Hindlimb muscle (tissue), 1 donor: Measurements from ENCODE around the gene PTH2. TPM values are rescaled to one million over a fixed set of nuclear protein-coding genes. Genes with fewer than 3 reads are reported as not detected.
"Not testable (repeated sequence)": the region's sequence is repeated elsewhere in the genome, so short reads cannot be mapped to it uniquely, and the experiment has no call there.

Source experiments
- DNase-seq: peaks from one replicate; pipeline ENCODE4 v3.0.0-alpha.2; 2013
- polyA plus RNA-seq: library from polyadenylated mRNA; unstranded; fragments of 120-200 nt; gene quantifications from one replicate; pipeline ENCODE4 v1.2.1, GENCODE V29; 2013; ENCODE audit not compliant: insufficient read length

Gene PTH2
- polyA plus RNA-seq, 1 donor = not detected

DNA sequence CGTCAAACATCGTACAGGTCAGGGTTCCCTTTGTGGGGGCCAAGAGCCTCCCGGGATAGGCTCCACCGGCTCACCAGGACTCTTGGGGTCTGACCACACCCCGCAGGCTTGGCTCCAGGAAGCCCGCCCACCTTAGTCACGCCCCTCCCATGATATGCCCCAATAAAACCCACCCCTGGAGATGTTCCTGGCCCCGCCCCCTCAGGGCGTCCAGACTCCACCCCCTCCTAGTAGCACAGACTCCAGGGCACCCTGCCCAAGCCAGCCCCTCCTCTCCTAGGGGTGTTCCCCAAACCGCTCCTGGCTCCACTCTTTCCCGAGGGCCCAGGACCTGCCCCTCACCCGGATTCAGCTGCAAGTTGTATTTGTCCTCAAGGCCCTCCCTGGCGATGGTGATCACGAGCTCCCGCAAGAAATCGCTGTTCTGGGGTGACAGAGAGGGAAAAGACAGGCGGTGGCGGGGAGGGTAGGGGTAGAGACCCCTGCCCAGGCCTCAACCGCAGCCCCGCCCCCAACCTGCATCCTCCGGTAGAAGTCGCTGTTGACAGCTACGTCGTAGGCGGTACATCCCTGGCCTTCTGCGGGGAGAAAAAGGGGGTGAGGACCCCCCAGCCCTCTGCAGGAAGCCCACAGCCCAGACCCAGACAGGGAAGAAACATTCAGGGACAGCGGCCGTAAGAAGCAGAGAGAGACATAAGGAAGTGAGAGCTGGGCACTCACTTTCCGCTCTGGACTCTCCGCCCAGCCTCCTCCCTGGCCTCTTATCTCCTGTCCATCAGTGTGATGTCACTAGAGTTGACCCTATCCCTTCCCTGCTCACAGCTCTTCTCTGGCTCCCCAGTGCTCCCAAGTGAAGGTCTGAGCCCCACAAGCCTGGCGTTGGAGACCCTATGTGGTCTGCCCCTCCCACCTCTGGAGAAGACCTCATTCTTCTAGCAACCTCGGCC is 24.5 kb upstream of the PTH2 start:
- DNase-seq = no peak

DNA sequence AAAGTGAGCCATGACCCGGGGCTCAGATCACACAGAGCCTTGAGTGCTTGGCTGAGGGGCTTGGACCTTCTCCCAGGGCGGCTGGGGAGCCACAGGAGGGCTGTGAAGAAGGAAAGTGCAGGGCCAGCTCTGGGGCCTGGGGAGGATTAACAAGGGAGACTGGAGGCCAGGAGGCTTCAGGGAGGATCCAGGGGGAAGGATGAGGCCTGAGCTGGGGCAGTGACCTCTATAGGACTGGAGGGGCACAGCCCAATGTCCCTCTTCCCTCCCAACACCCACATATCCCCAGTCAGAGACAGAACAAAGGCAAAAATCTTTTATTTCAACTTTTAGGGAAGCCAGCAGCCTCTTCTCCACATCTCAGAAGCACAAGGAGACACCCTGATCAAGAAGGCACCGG is 22.8 kb upstream of the PTH2 start:
- DNase-seq = no peak

DNA sequence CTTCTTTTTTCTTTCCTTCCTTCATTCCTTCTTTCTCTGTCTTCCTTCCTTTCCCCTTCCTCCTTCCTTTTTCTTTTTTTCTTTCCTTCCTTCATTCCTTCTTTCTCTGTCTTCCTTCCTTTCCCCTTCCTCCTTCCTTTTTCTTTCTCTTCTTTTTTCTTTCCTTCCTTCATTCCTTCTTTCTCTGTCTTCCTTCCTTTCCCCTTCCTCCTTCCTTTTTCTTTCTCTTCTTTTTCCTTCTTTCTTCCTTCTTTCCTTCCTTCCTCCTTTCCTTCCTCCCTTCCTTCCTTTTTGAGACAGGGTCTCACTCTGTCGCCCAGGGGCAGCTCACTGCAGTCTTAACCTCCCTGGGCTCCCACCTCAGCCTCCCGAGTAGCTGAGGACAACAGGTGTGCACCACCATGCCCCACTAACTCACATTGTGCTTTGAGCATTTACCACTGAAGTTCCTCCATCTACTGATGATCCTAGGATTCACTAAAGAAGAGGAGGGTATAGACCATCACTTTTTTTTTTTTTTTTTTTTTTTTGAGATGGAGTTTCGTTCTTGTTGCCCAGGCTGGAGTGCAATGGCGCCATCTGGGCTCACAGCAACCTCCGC is 21.0 kb upstream of the PTH2 start:
- not testable (repeated sequence) for DNase-seq

DNA sequence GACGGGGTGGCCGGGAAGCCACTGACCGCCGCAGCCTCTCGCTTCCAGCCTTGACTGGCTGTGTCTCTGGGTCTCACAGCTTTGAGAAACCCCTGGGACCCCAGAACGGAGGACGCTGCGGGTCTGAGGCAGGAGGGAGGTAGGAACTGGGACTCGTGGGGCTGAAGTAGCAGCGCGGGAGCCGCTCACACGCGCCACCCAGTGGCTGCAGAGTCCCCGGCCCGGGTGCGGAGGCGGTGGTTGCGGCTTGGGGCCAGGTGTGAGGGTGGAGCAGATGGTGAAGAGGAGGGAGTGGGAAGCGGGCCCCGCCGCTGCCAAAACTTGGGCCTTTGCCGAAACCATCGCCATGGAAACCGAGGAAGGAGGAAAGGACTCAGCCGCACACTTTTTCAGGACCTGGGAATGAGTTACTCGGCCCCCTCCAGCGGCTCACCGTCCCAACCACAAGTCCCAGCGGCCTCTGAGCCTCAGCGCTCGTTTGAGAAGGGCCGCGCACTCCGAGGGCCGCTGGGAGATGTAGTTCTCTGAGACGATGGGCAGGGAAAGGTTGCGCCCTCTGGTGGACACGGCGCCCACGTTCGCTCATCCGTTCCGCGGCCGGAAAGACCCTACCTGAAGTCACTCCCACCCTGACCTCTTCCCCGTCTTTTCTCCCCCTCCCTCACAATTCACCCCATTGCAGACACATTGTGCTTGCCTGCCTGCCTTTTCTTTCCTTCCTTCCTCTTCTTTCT is 20.3 kb upstream of the PTH2 start:
- DNase-seq = peak; percentile 96

DNA sequence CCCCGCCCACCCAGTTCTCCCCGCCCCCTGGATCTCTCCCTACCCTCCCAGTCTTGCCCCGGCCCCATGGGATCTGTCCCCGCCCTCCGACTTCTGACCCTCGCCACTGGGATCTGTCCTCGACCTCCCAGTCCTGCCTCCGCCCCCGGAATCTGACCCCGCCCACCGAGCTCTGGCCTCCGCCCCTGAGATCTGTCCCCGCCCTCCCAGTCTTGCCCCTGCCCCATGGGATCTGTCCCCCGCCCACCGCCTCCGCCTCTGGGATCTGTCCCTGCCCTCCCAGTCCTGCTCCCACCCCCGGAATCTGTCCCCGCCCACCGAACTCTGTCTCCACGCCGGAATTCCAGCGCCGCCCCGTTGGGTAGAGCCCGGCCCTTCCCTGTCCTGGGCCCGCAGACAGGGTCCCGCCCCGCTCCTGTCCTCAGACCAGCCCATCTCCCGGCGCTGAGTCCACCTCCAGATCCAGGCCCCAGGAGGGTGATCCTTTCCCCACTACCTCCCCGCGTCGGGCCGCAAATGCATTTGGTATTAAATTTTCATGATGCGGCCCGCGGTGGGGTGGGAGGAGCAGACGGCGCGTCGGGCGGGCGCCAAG is 19.6 kb upstream of the PTH2 start:
- DNase-seq = peak; percentile 89

DNA sequence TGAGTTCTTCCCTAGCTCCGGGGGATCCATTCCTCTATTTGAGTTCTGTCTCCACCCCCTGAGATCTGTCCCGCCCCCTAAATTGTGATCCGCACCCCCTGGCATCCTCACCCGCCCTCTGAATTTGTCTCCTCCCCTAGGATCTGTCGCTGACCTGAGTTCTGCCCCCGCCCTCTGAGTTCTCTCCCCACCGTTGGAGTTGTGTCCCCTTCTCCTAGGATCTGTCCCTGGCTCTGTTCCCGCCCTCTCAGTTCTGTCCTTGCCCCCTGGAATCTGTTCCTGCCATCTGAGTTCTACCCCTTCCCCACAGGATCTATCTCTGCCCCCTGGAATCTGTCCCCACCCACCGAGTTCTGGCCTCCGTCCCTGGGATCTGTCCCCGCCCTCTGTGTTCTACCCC is 19.1 kb upstream of the PTH2 start:
- no peak for DNase-seq

DNA sequence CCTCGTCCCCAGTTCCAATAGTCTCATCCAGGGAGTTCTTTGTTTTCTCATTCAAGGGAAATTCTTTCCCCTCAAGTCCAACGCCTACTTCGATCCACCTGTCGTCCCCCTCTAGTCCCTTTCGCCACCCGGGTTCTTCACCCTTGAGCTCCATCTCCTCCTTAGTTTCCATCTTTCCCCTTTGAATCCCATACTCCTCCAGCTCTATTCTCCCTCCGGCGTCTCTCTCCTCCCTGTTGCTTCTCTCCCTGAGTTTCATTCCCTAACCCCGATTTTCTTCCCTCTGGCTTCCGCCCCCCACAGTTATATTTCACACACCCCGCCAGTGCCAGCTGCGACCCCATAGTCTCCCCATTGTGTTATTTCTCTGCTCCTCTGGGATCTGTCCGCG is 18.7 kb upstream of the PTH2 start:
- no peak for DNase-seq

DNA sequence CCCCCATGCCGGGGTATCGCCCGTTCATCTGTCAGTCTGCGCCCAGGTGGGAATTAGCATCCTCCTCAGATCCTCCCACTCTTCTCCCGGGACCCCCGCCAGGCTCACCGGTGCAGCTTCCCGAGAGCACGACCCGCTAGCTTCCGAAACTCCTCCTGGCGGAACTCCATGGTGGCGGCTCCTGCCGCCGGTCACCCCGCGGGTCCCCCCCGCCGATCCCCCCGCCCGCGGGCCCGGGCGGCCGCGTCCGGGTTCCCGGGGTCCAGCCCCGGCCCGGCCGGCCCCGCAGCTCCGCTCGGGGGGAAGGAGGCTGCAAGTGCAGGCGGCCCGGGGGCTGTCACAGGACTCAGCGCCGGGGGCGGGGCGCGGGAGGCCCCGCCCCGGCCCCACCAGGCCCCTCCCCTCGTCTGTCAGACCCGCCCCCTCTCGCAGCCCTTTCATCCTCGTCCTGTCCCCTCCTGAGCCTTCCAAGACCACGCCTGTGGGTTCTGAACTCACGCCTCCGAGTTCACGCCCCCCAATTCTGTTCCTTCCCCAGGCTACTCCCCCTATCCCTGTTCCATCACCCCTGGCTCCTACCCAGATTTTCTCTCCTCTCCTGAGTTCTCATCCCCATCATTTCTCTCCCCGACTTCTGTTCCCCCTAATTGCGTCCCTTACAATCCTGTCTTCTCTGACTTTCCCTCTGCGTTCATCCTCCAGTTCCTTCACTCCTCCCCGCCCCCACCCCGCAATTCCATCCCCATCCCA is 18.1 kb upstream of the PTH2 start, which contains the start of gene SLC17A7:
Gene SLC17A7 (minus strand): TSS at position 318 of the 750 bp plus-strand sequence. CDS start 148 bp downstream, at position 170.
- DNase-seq = no peak

DNA sequence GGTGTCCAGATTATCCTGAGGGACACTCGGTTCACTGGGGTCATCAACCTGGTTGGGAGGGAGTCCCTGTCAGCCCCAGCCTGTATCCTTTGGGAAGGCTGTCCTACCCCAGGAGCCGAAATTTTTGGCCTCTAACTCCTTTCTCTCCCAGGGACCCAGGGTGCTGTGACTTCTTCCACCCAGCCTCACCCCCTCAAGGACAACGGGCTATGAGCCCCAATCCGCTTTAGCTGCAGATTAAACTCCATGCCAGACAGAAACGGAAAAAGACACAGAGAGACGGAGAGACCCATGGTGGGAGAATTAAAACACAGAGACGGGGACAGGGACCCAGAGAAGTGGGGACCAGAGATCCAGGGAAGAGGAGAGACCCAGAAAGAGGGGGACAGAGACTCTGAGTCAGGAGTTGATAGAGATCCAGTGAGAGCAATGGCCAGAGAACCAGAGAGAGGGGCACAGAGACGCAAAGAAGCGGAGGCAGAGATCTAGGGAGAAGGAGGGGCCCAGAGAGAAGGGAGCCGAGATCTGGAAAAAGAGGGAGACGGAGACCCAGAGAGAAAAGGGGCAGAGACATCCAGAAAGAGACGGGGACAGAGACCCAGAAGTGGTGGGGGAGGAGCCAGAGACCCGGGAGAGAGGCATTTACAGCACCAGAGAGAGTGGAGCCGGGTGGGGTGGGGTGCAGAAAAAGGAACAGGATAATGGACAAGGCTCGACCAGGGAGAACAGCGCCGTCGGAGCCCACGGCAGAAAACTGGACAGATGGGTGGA is 17.4 kb upstream of the PTH2 start:
- DNase-seq = no peak

DNA sequence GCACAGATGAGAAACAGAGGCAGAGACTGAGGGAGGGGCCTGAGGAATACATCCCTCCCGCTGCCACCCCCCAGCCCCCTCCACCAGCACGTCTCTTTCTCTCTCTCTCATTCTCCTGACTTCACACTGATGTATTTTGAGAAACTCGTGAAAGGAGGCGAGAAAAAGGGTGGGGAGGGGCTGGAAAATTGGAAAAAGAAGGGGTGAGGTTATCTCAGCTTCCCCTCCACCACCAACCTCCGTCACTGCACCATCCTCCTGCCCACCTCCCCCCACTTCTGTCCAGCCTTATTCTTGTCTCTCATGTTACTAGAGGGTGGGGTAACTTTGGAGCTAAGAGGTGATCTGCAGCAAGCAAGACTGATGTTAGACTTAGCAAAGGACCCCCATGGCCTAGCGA is 16.6 kb upstream of the PTH2 start:
- no peak for DNase-seq

DNA sequence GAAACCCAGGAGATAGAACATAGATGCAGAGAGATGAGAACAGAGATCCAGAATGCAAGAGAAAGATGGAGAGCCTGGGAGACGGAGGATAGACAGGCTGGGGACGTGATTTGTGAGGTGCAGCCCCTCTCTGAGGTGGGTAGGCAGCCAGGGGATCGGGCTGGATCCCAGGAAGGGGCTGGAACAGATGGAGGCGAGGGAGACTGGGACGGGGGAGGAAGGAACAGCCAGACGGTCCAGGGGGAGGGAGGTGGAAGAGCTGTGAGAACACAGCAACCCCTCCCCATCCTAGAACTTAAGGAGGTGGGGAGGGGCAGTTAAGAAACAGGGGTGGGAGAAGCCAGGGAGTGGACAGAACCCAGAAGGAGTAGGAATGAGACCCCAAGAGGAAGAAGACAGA is 15.0 kb upstream of the PTH2 start:
- DNase-seq = no peak

DNA sequence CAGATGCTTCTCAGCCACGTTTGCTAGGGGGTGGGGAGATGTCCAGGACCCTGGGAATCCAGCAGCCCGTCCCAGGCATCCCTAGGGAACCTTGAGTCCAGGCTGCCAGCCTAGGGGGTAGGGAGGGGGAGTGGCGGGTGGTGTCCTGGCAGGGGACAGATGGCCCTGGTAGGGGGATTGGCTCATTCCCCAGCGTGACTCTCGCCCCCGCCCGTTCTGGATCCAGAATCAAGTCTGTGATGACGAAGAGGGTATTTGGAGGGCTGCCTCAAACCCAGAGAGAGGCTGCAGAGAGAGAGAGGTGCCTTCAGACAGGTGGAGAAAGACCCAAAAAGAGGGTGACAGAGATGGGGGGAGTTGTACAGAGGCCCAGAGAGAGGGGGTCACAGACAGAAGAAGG is 14.0 kb upstream of the PTH2 start:
- DNase-seq = no peak

DNA sequence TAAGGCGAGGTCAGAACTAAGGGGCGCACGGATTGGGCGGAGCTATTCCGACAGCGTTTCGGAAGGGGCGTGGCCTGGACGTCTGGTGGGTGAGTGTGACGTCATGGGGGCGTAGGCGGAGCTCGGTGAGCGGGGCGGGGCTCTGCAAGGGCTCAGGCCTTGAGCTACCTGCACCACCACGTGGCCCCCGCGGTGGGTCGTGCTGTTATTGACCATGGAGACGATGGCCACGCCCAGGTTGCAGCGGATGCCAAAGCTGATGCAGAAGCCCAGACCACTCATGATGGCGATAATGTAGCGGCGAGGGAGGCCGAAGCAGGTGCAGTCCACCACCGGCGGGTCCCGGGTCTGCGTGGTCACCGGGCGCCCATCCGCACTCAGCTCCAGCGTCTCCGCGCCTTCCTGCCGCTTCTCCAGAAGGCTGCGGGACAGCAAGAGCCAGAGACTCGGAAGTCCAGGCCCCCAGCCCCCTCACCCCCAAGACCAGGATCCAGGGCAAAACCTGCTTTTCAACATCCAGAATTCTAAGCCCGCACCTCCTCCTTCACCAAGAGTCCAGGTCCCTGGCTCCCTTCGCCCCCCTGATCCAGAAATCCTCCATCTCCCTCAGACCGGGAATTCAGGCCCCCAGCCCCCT is 13.3 kb upstream of the PTH2 start:
- DNase-seq = no peak

DNA sequence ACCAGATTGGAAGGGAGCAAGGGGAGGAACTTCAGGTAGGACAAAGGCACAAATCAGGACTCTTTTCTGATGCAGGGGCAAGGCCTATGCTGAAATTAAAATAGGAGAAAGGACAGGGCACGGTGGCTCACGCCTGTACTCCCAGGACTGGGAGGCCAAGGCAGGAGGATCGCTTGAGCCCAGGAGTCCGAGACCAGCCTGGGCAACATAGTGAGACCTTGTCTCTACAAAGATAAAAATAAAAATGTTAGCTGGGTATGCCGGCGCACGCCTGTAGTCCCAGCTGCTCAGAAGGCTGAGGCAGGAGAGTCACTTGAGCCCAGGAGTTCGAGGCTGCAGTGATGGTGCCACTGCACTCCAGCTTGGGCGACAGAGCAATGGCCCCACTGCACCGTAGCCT is 12.4 kb upstream of the PTH2 start:
- DNase-seq = no peak

DNA sequence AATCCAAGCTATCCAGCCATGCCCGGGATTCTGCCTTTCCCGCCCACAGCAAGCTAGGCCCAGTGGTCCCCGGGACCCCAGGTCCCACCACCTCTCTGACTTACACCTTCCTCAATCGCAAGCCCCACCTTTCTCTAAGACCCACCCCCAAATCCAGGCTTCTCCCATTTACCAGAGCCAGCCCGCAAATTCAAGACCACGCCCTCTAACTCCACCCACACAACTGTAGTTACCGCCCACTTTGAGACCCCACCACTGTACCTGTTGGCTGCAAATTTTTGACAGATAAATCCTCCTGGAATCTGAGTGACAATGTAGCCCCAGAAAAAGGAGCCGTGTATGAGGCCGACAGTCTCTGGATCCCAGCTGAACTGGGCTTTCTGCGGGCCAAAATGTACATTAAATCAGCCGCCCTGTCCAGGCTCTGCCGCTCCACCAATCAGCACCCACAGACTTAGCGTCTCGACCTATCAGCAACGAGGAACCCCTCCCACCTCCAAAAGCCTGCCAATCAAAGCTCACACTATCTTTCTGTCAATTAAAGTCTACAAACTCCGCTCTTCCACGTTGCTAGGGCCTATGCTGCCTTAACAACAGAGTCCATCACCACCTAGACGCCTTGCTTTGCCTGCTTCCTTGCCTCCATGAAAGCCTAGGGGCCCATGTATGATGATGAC is 11.8 kb upstream of the PTH2 start:
- DNase-seq = no peak

DNA sequence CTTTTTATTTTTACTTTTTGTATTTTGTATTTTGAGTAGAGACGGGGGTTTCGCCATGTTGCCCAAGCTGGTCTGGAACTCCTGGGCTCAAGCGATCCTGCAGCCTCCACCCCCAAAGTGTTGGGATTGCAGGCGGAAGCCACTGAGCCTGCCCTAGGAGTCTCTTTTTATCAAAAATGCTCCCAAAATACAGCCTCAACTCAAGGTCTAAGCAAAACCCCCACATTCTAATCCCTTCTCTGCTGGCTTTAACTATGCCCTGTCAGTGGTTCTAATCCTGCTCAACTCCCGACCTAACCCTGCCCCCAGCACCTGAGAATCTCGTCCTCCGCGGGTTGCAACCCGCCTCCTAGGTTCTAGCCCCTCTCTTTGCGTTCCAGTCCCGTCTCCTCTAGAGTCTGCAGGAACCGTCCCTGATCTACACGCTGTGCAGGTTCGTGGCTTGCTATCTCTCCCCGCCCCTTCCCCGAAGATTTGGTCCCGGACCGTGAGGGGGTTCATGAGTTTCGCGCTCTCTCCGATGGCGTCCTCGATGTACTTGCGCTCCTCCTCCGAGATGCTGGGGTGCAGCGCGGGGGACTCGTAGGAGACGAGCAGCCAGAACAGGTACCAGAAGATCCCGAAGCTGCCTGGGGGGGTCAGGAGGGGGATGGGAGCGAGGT is 10.1 kb upstream of the PTH2 start:
- no peak for DNase-seq

DNA sequence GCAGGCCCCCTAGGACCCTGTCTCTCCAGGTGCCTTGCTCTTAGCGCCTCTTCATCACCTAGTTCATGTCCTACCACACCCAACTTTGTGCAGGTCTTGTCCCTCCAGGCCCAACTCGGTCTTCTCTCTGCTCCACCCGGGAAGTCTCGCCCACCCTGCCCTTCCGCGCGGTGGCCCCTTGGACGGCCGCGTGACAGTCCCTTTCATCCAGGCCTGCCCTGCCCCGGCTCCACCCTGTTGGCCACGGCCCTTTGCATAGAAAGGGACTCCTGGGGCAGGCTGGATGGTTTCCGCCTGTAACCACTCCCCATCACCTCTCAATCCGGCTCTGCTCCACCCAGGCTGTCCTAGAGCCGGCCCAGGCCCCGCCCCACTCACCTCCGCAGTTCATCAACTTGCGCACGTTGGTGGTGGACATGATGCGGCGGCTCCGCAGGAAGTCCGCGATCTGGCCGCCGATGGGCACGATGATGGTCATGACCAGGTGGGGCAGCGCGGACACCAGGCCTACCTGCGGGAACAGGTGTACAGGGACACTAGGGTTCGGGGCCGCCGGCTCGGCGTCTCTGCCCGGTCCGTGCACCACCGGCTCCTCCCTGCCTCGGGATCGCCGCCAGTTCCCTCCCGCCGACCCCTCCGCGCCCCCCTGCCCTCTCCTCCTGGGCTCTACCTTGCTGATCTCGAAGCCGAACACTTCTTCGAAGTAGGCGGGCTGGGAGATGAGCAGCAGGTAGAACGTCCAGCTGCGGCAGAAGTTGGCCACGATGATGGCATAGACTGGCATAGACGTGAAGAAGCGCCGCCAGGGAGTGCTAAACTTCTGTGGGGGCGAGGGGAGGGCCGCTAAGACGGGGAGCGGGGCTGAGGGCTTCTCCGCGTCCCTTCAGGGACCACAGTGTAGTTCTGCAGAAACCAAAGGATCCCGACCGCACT is 9.2 kb upstream of the PTH2 start:
- DNase-seq = no peak

DNA sequence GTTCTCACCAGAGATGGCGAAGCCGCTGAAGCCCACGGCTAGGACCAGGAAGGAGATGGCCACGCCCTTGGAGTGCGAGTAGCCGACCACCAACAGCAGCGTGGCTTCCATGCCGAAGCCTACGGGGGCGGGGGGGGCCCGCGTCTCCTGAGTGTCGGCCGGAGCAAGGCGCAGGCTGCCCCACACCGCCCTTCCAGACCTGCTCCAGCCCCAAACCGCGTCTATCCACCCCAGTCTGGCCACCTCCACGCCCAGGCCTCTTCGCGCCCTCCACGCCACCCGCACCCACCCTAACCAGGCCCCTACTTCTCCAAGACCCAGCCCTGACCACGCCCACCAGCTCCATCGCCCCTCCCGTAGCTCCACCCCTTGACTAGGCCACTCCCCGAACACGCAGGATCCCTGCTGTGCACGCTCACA is 8.1 kb upstream of the PTH2 start:
- no peak for DNase-seq
